Muscle of back (tissue), 11 donors: ENCODE results near the gene ESYT3. TPM values are rescaled to one million over a fixed set of nuclear protein-coding genes. Genes with fewer than 3 reads are reported as not detected.
A peak's percentile ranks its signal among the peaks of the same experiment; 100 is the strongest.
"Not testable (repeated sequence)": the region's sequence is repeated elsewhere in the genome, so short reads cannot be mapped to it uniquely, and the experiment has no call there.

Experiments
- DNase-seq, 3 donors: peaks; one replicate each; pipeline versions ENCODE4 v3.0.0 to v3.0.0-alpha.2; 2013
- polyA plus RNA-seq, 10 donors: library from polyadenylated mRNA; unstranded; fragments of 120-200 nt; gene quantifications; one replicate each; pipeline ENCODE4 v1.2.1, GENCODE V29; 2013; ENCODE audit not compliant: insufficient read length in 10 of 10

Gene ESYT3
- polyA plus RNA-seq, 10 donors: 4.6 to 29.4 (median 15.1) TPM

GRCh38 chr3:138408751-138409570, 25.5 kb upstream of the ESYT3 start:
- no peak for DNase-seq

GRCh38 chr3:138412821-138413551, 21.4 kb upstream of the ESYT3 start:
- DNase-seq: no peak

- DNase-seq: not testable (repeated sequence)
Observed at GRCh38 chr3:138416236-138416635, 18.2 kb upstream of the ESYT3 start.

GRCh38 chr3:138417559-138417982, 16.8 kb upstream of the ESYT3 start:
- peak; percentile 79 to 85 (median 79) for DNase-seq

GRCh38 chr3:138418601-138419206, 15.7 kb upstream of the ESYT3 start:
- DNase-seq: peak in 2 of 3 donors; percentile 37 to 46

GRCh38 chr3:138423316-138423715, 11.1 kb upstream of the ESYT3 start:
- DNase-seq: no peak

- no peak for DNase-seq
Observed at GRCh38 chr3:138424323-138424722, 10.1 kb upstream of the ESYT3 start.

- no peak for DNase-seq
Observed at GRCh38 chr3:138426211-138426610, 8.2 kb upstream of the ESYT3 start.

GRCh38 chr3:138426754-138427153, 7.7 kb upstream of the ESYT3 start:
- not testable (repeated sequence) for DNase-seq

GRCh38 chr3:138429665-138430064, 4.8 kb upstream of the ESYT3 start:
- no peak for DNase-seq

- no peak for DNase-seq
Observed at GRCh38 chr3:138432576-138433240, 1.7 kb upstream of the ESYT3 start.

GRCh38 chr3:138433892-138434275, 532 bp upstream of the ESYT3 start:
- no peak for DNase-seq

- peak in 1 of 3 donors; percentile 42 for DNase-seq
Observed at GRCh38 chr3:138434875-138435772, 708 bp downstream of the ESYT3 start.

- no peak for DNase-seq
Observed at GRCh38 chr3:138435840-138436239, 1.4 kb downstream of the ESYT3 start.

GRCh38 chr3:138437281-138437680, 2.9 kb downstream of the ESYT3 start:
- no peak for DNase-seq

GRCh38 chr3:138438896-138439295, 4.5 kb downstream of the ESYT3 start:
- no peak for DNase-seq

- no peak for DNase-seq
Observed at GRCh38 chr3:138439646-138440045, 5.2 kb downstream of the ESYT3 start.

- no peak for DNase-seq
Observed at GRCh38 chr3:138440121-138440521, 5.7 kb downstream of the ESYT3 start.

GRCh38 chr3:138440596-138440995, 6.2 kb downstream of the ESYT3 start:
- no peak for DNase-seq

GRCh38 chr3:138441256-138441655, 6.8 kb downstream of the ESYT3 start:
- no peak for DNase-seq

- no peak for DNase-seq
Observed at GRCh38 chr3:138441742-138442141, 7.3 kb downstream of the ESYT3 start.
